H1 (cell line): Measurements from ENCODE around the gene FANK1. TPM values are rescaled to one million over a fixed set of nuclear protein-coding genes. Genes with fewer than 3 reads are reported as not detected.

ENCODE experiments used
- CTCF ChIA-PET: fragments of 300-600 bp; sonication (Branson Sonifier 250); formaldehyde crosslinking; loops from one replicate; lab custom pipeline; 2021; ENCODE audit not compliant: partially characterized antibody; lab: Charles Lee
- POLR2A ChIA-PET: fragments of 300-600 bp; sonication (Branson Sonifier 250); formaldehyde crosslinking; loops from one replicate; lab custom pipeline; 2021; ENCODE audit warnings: inconsistent platforms; ENCODE audit not compliant: partially characterized antibody; lab: Charles Lee
- DNase-seq, 2 experiments: peaks; one replicate each; pipeline versions ENCODE4 v3.0.0 to v3.0.0-alpha.2; 2010 to 2022; ENCODE audit warnings: low spot score in 2 of 2, low read depth in 1 of 2, mixed read lengths in 1 of 2
- FAIRE-seq: peaks from 2 replicates; lab custom pipeline; 2011; peaks lifted over from hg19 to GRCh38; lab: Jason Lieb, UNC
- H2AFZ ChIP-seq: 2 replicates; pipeline ENCODE4 v1.8.1; 2012; ENCODE audit warnings: low read length, inconsistent platforms
- H2AK5ac ChIP-seq: 2 replicates; pipeline ENCODE4 v1.6.1; 2013; ENCODE audit warnings: low read depth, low read length
- H2BK120ac ChIP-seq: replicated peaks from 2 replicates; pipeline ENCODE3; 2013; ENCODE audit warnings: low read depth, low read length, inconsistent platforms
- H2BK12ac ChIP-seq: 2 replicates; pipeline ENCODE4 v1.6.1; 2013; ENCODE audit warnings: low read depth, low read length
- H2BK15ac ChIP-seq: 2 replicates; pipeline ENCODE4 v1.6.1; 2013; ENCODE audit warnings: low read length
- H2BK20ac ChIP-seq: 2 replicates; pipeline ENCODE4 v1.6.1; 2013; ENCODE audit warnings: low read length
- H2BK5ac ChIP-seq: 2 replicates; pipeline ENCODE4 v1.6.1; 2013; ENCODE audit warnings: low read depth, low read length
- H3K14ac ChIP-seq: 2 replicates; pipeline ENCODE4 v1.6.1; 2013; ENCODE audit warnings: inconsistent platforms; ENCODE audit not compliant: insufficient read length
- H3K18ac ChIP-seq: 2 replicates; pipeline ENCODE4 v1.6.1; 2013; ENCODE audit warnings: low read length; ENCODE audit errors: extremely low read depth
- H3K23ac ChIP-seq: 2 replicates; pipeline ENCODE4 v1.6.1; 2013; ENCODE audit warnings: inconsistent platforms; ENCODE audit not compliant: insufficient read length
- H3K23me2 ChIP-seq: 2 replicates; pipeline ENCODE4 v1.6.1; 2013; ENCODE audit warnings: low read depth, low read length
- H3K27ac ChIP-seq: 2 replicates; pipeline ENCODE4 v1.6.1; 2011; ENCODE audit warnings: low read depth, low read length, inconsistent platforms
- H3K27me3 ChIP-seq, 4 experiments: replicated peaks in 1 of 4; 1 replicate in 1 of 4; 2 replicates in 3 of 4; pipeline versions ENCODE4 v1.6.1 to v1.8.1; 2011 to 2013; ENCODE audit warnings: low read length in 3 of 4, mild to moderate bottlenecking in 3 of 4, inconsistent platforms in 2 of 4, mixed read lengths in 2 of 4, moderate library complexity in 1 of 4; ENCODE audit not compliant: control insufficient read depth in 3 of 4, insufficient read depth in 3 of 4; ENCODE audit errors: extremely low read depth in 1 of 4
- H3K36me3 ChIP-seq, 4 experiments: 2 replicates each; pipeline versions ENCODE4 v1.6.1 to v1.8.1; 2011 to 2013; ENCODE audit warnings: mild to moderate bottlenecking in 4 of 4, low read length in 3 of 4, moderate library complexity in 2 of 4, control low read depth in 1 of 4, inconsistent platforms in 1 of 4; ENCODE audit not compliant: insufficient read depth in 4 of 4, control insufficient read depth in 2 of 4
- H3K4ac ChIP-seq: replicated peaks from 2 replicates; pipeline ENCODE3; 2013; ENCODE audit warnings: low read length, low read depth, mixed read lengths, inconsistent platforms; ENCODE audit not compliant: insufficient read length
- H3K4me1 ChIP-seq, 4 experiments: replicated peaks in 1 of 4; 1 replicate in 1 of 4; 2 replicates in 3 of 4; pipeline versions ENCODE4 v1.6.1 to v1.8.1; 2011 to 2013; ENCODE audit warnings: low read length in 3 of 4, inconsistent platforms in 2 of 4, mixed read lengths in 1 of 4; ENCODE audit not compliant: insufficient read depth in 4 of 4, control insufficient read depth in 3 of 4
- H3K4me2 ChIP-seq, 2 experiments: 2 replicates each; pipeline versions ENCODE4 v1.6.1 to v1.8.1; 2011 to 2013; ENCODE audit warnings: low read depth in 2 of 2, low read length in 2 of 2, control low read depth in 1 of 2, inconsistent platforms in 1 of 2, mild to moderate bottlenecking in 1 of 2; ENCODE audit not compliant: insufficient read depth in 1 of 2
- H3K4me3 ChIP-seq, 4 experiments: fragments of 200-600, 300-600 bp in 1 of 4; sonication (generic), shearing (Covaris generic), sonication (Bioruptor Twin) in 1 of 4; 2 replicates each; pipeline versions ENCODE4 v1.5.1 to v1.8.1; 2011 to 2016; ENCODE audit warnings: low read length in 4 of 4, low read depth in 3 of 4, control low read depth in 2 of 4, inconsistent platforms in 2 of 4, mild to moderate bottlenecking in 2 of 4, mixed read lengths in 1 of 4, moderate library complexity in 1 of 4; ENCODE audit not compliant: insufficient read depth in 2 of 4; ENCODE audit errors: extremely low read depth in 1 of 4
- H3K56ac ChIP-seq: replicated peaks from 2 replicates; pipeline ENCODE3; 2013; ENCODE audit warnings: low read depth, mild to moderate bottlenecking, mixed read lengths, low read length, inconsistent platforms; ENCODE audit not compliant: insufficient read length
- H3K79me1 ChIP-seq: 2 replicates; pipeline ENCODE4 v1.6.1; 2013; ENCODE audit warnings: low read depth, low read length, control low read depth
- H3K79me2 ChIP-seq, 2 experiments: 2 replicates each; pipeline versions ENCODE4 v1.6.1 to v1.8.1; 2012 to 2013; ENCODE audit warnings: low read length in 2 of 2, mild to moderate bottlenecking in 2 of 2, inconsistent platforms in 1 of 2; ENCODE audit not compliant: insufficient read depth in 2 of 2, control insufficient read depth in 1 of 2
- H3K9ac ChIP-seq, 4 experiments: replicated peaks in 1 of 4; 1 replicate in 1 of 4; 2 replicates in 3 of 4; pipeline versions ENCODE4 v1.6.1 to v1.8.1; 2011 to 2013; ENCODE audit warnings: low read depth in 3 of 4, low read length in 3 of 4, control low read depth in 2 of 4, mild to moderate bottlenecking in 2 of 4, moderate library complexity in 2 of 4, inconsistent platforms in 1 of 4; ENCODE audit errors: extremely low read depth in 1 of 4
- H3K9me3 ChIP-seq, 2 experiments: 2 replicates each; pipeline versions ENCODE4 v1.6.1 to v1.8.1; 2012 to 2013; ENCODE audit warnings: mild to moderate bottlenecking in 2 of 2, moderate library complexity in 2 of 2, control low read depth in 1 of 2, inconsistent platforms in 1 of 2, low read depth in 1 of 2, low read length in 1 of 2, mixed read lengths in 1 of 2; ENCODE audit not compliant: insufficient read depth in 2 of 2
- H4K20me1 ChIP-seq, 2 experiments: replicated peaks in 1 of 2; 2 replicates each; pipeline versions ENCODE3 to v1.8.1; 2011 to 2013; ENCODE audit warnings: inconsistent platforms in 2 of 2, low read length in 2 of 2, mild to moderate bottlenecking in 1 of 2; ENCODE audit not compliant: insufficient read depth in 2 of 2, control insufficient read depth in 1 of 2
- H4K5ac ChIP-seq: 2 replicates; pipeline ENCODE4 v1.6.1; 2013; ENCODE audit warnings: low read length, low read depth, mixed read lengths, inconsistent platforms; ENCODE audit not compliant: insufficient read length
- H4K8ac ChIP-seq: 2 replicates; pipeline ENCODE4 v1.8.0; 2013; ENCODE audit warnings: mild to moderate bottlenecking, moderate library complexity, low read length, inconsistent platforms; ENCODE audit not compliant: insufficient read depth; ENCODE audit errors: extremely low read depth
- H4K91ac ChIP-seq: replicated peaks from 2 replicates; pipeline ENCODE3; 2013; ENCODE audit warnings: low read length, mixed read lengths, inconsistent platforms; ENCODE audit not compliant: insufficient read length
- BCL11A ChIP-seq, 2 experiments: IDR thresholded peaks; one replicate each; pipeline ENCODE4 v1.6.1; 2011; ENCODE audit warnings: low read depth in 2 of 2, low read length in 2 of 2, mild to moderate bottlenecking in 2 of 2
- CBX5 ChIP-seq: fragments of 300-800, 300-1000 bp; sonication (generic); IDR thresholded peaks from 2 replicates; pipeline ENCODE4 v1.7.1; 2016; ENCODE audit warnings: antibody characterized with exemption, low read length, low read depth
- CBX8 ChIP-seq: fragments of 300-800, 300-1000 bp; sonication (generic); IDR thresholded peaks from 2 replicates; pipeline ENCODE4 v1.7.1; 2016; ENCODE audit warnings: low read depth, low read length, borderline replicate concordance
- CREB1 ChIP-seq: IDR thresholded peaks from 2 replicates; pipeline ENCODE4 v1.6.1; 2012; ENCODE audit warnings: inconsistent platforms
- EGR1 ChIP-seq: IDR thresholded peaks from 2 replicates; pipeline ENCODE4 v1.6.1; 2011; ENCODE audit warnings: low read depth, low read length, borderline replicate concordance
- GABPA ChIP-seq: IDR thresholded peaks from 2 replicates; pipeline ENCODE4 v1.6.1; 2011; ENCODE audit warnings: mild to moderate bottlenecking, low read length, moderate library complexity, borderline replicate concordance; ENCODE audit not compliant: insufficient read depth
- HDAC6 ChIP-seq: IDR thresholded peaks from one replicate; pipeline ENCODE4 v1.7.1; 2012; ENCODE audit warnings: low read depth, mild to moderate bottlenecking, inconsistent platforms, low read length, moderate library complexity
- KDM4A ChIP-seq: IDR thresholded peaks from one replicate; pipeline ENCODE4 v1.7.1; 2012; ENCODE audit warnings: low read depth, mild to moderate bottlenecking, moderate library complexity, low read length, inconsistent platforms; ENCODE audit not compliant: severe bottlenecking
- PHF8 ChIP-seq: fragments of 200-600 bp; sonication (generic); conservative IDR thresholded peaks from 2 replicates; pipeline ENCODE4 v1.7.1; 2012; ENCODE audit warnings: low read depth, mild to moderate bottlenecking, inconsistent platforms, low read length, moderate library complexity
- POLR2A ChIP-seq, 2 experiments: IDR thresholded peaks; 1 replicate in 1 of 2; 2 replicates in 1 of 2; pipeline ENCODE4 v1.6.1; 2011; ENCODE audit warnings: low read depth in 2 of 2, low read length in 2 of 2, mild to moderate bottlenecking in 2 of 2; ENCODE audit errors: control extremely low read depth in 1 of 2
- SAP30 ChIP-seq: fragments of 300-600 bp; sonication (generic); IDR thresholded peaks from 2 replicates; pipeline ENCODE4 v1.7.1; 2012; ENCODE audit warnings: low read length, moderate library complexity, mild to moderate bottlenecking, inconsistent platforms; ENCODE audit not compliant: insufficient read depth, insufficient replicate concordance
- SIX5 ChIP-seq: IDR thresholded peaks from 2 replicates; pipeline ENCODE4 v1.6.1; 2011; ENCODE audit warnings: mild to moderate bottlenecking, low read depth, low read length
- SP4 ChIP-seq: IDR thresholded peaks from 2 replicates; pipeline ENCODE4 v1.6.1; 2012; ENCODE audit warnings: low read length, inconsistent platforms
- USF2 ChIP-seq: IDR thresholded peaks from 2 replicates; pipeline ENCODE4 v1.6.1; 2011; ENCODE audit warnings: low read length, improper control_type of control experiment
- WGBS, 2 experiments: shearing (Covaris generic) in 1 of 2; methylation state at CpG; one replicate each; pipeline versions ENCODE4 v1.1.6 to v1.1.7; 2013 to 2015; ENCODE audit warnings: low lambda C conversion rate in 2 of 2, mixed read lengths in 2 of 2, inconsistent platforms in 1 of 2, low coverage in 1 of 2, missing lambda C conversion rate in 1 of 2; ENCODE audit not compliant: insufficient replicate concordance in 2 of 2, insufficient coverage in 1 of 2, insufficient read length in 1 of 2; ENCODE audit errors: extremely low coverage in 1 of 2, missing lambda C conversion rate in 1 of 2; 5-methylcytosine and 5-hydroxymethylcytosine counted together
- polyA plus RNA-seq, 7 experiments: library from polyadenylated mRNA; depleted of rRNA in 3 of 7; stranded (reverse) in 5 of 7; unstranded in 2 of 7; fragments of >200 nt in 5 of 7; fragments of 200-250 nt in 2 of 7; gene quantifications; 1 replicate in 5 of 7; 2 replicates in 1 of 7; 4 replicates in 1 of 7; pipeline versions ENCODE4 v1.2.1 to v1.2.3, GENCODE V29; 2011 to 2013; ENCODE audit warnings: missing spikeins in 2 of 7, mixed read lengths in 2 of 7
- total RNA-seq: library from RNA; stranded (reverse); fragmentation: NEBNext Ultra II Directional; extraction: Animal tissue kit (Norgen Biotek cat#: 25700); gene quantifications from 2 replicates; pipeline ENCODE4 v1.2.1, GENCODE V29; 2021

The FANK1 gene
- total and polyA plus RNA-seq, 2 of the 8 experiments (the other 6 are each of a cell fraction or from before 2014, with no cell fraction given), result 1.2 TPM; not detected in 1

- Histone ChIP-seq H3K4me1 (no peaks in the 10 kb centered on the region), H2BK15ac (no peak overlapping the region), H3K36me3 (no peaks in the 10 kb centered on the region), H4K5ac (no peak overlapping the region), H4K8ac (no peak overlapping the region), H3K9ac (no peak overlapping the region), H2BK120ac (no peak overlapping the region), H4K20me1 (no peaks in the 10 kb centered on the region), H3K9me3 (no peaks in the 10 kb centered on the region), H3K27ac (no peak overlapping the region), H3K27me3 (no peaks in the 10 kb centered on the region), H2AK5ac (no peak overlapping the region), H2BK12ac (no peak overlapping the region), H3K56ac (no peak overlapping the region), H3K79me2 (no peaks in the 10 kb centered on the region), H3K4me2 (no peak overlapping the region), H3K4ac (no peak overlapping the region), H3K23me2 (no peaks in the 10 kb centered on the region), H3K79me1 (no peaks in the 10 kb centered on the region), H3K4me3 (no peak overlapping the region), H2AFZ (no peak overlapping the region), H3K14ac (no peak overlapping the region), H2BK5ac (no peak overlapping the region), H2BK20ac (no peak overlapping the region), H4K91ac (no peak overlapping the region), H3K18ac (no peak overlapping the region), H3K23ac (no peak overlapping the region)
- ChIA-PET POLR2A (no interaction called here), CTCF (no interaction called here)
- WGBS, 2 experiments, result 100% methylated on average over 1 of the region's 2 CpGs; no CpG with 5 or more reads in 1 of the 2 experiments
- no peak for DNase-seq
- no peak for FAIRE-seq
- TF ChIP-seq SAP30 (no peak), POLR2A (IDR thresholded peaks at IDR 0.05; ENCODE audit: control extremely low read depth in 1 of 2, low read depth in 2 of 2, low read length in 2 of 2) (no peak), SIX5 (no peak), EGR1 (no peak), SP4 (no peak), CREB1 (no peak), BCL11A (IDR thresholded peaks at IDR 0.05; ENCODE audit: low read depth in 2 of 2, low read length in 2 of 2) (no peak), KDM4A (no peak), CBX8 (no peak), USF2 (no peak), GABPA (no peak), CBX5 (no peak), PHF8 (no peak), HDAC6 (no peak)
Observed at GRCh38 chr10:126001576-126001975, 105.2 kb downstream of the FANK1 start.
